GM23338 (cell line): ENCODE results near the gene MAPKAPK3. TPM values are rescaled to one million over a fixed set of nuclear protein-coding genes. Genes with fewer than 3 reads are reported as not detected.

Experiments
- ATAC-seq: fragments of 200-7000 bp; cut with Tn5 transposase; 3 replicates; pipeline ENCODE4 v1.9.1; 2020
- DNase-seq: peaks from one replicate; pipeline ENCODE4 v3.0.0-alpha.2; 2015; ENCODE audit warnings: low spot score
- H2AFZ ChIP-seq: fragments of 200-600 bp; sonication (generic); 2 replicates; pipeline ENCODE4 v1.8.0; 2016; ENCODE audit warnings: antibody characterized with exemption, mild to moderate bottlenecking, moderate library complexity
- H3F3A ChIP-seq: fragments of 200-600 bp; sonication (generic); replicated peaks from 2 replicates; pipeline ENCODE4 v1.8.0; 2017; ENCODE audit warnings: antibody characterized with exemption, mixed run types, low read depth
- H3K27ac ChIP-seq: fragments of 200-600 bp; sonication (generic); 2 replicates; pipeline ENCODE4 v1.6.1; 2016; ENCODE audit warnings: low read depth
- H3K27me3 ChIP-seq: fragments of 200-600 bp; sonication (generic); 2 replicates; pipeline ENCODE4 v1.8.0; 2016; ENCODE audit warnings: mild to moderate bottlenecking, mixed run types, moderate library complexity; ENCODE audit not compliant: insufficient read depth
- H3K36me3 ChIP-seq: fragments of 200-600 bp; sonication (generic); 2 replicates; pipeline ENCODE4 v1.8.0; 2016; ENCODE audit warnings: mild to moderate bottlenecking; ENCODE audit not compliant: insufficient read depth
- H3K4me1 ChIP-seq: fragments of 200-600 bp; sonication (generic); 2 replicates; pipeline ENCODE4 v1.8.0; 2016; ENCODE audit warnings: mild to moderate bottlenecking, moderate library complexity; ENCODE audit not compliant: insufficient read depth
- H3K4me2 ChIP-seq: fragments of 200-600 bp; sonication (generic); 2 replicates; pipeline ENCODE4 v1.7.1; 2017; ENCODE audit warnings: mixed run types
- H3K4me3 ChIP-seq: fragments of 200-600 bp; sonication (generic); 2 replicates; pipeline ENCODE4 v1.6.1; 2016; ENCODE audit warnings: mixed run types
- H3K79me2 ChIP-seq: fragments of 200-600 bp; sonication (generic); replicated peaks from 2 replicates; pipeline ENCODE4 v1.8.0; 2017; ENCODE audit warnings: mild to moderate bottlenecking; ENCODE audit not compliant: insufficient read depth
- H3K9me2 ChIP-seq: fragments of 200-600 bp; sonication (generic); 2 replicates; pipeline ENCODE4 v1.8.0; 2017; ENCODE audit not compliant: insufficient read depth
- H4K20me1 ChIP-seq: fragments of 200-600 bp; sonication (generic); replicated peaks from 2 replicates; pipeline ENCODE4 v1.8.0; 2017; ENCODE audit warnings: mild to moderate bottlenecking; ENCODE audit not compliant: insufficient read depth
- H3K27ac Mint-ChIP-seq: 2 replicates; pipeline ENCODE4 v1.8.0; 2020; ENCODE audit warnings: inconsistent platforms, mild to moderate bottlenecking, moderate library complexity, mixed read lengths
- H3K27me3 Mint-ChIP-seq: 3 replicates; pipeline ENCODE4 v1.8.0; 2022; ENCODE audit warnings: low read depth, mild to moderate bottlenecking, moderate library complexity, mixed read lengths, inconsistent platforms; ENCODE audit not compliant: insufficient read depth, poor library complexity
- H3K36me3 Mint-ChIP-seq: 3 replicates; pipeline ENCODE4 v1.8.0; 2021; ENCODE audit warnings: low read depth, mild to moderate bottlenecking, inconsistent platforms, moderate library complexity, mixed read lengths
- H3K4me1 Mint-ChIP-seq: 3 replicates; pipeline ENCODE4 v1.8.0; 2020; ENCODE audit warnings: mild to moderate bottlenecking, inconsistent platforms, mixed read lengths
- H3K4me3 Mint-ChIP-seq: 3 replicates; pipeline ENCODE4 v1.8.0; 2021; ENCODE audit warnings: moderate library complexity, mild to moderate bottlenecking, inconsistent platforms, mixed read lengths
- H3K9me3 Mint-ChIP-seq: 3 replicates; pipeline ENCODE4 v1.8.0; 2020; ENCODE audit warnings: moderate library complexity, mild to moderate bottlenecking, inconsistent platforms, mixed read lengths
- CREB1 ChIP-seq: fragments of 250-450 bp; sonication (Bioruptor Pico); IDR thresholded peaks from 2 replicates; pipeline ENCODE4 v1.5.0; 2020; ENCODE audit warnings: low read depth, mild to moderate bottlenecking, moderate library complexity
- ETS1 ChIP-seq: IDR thresholded peaks from 2 replicates; pipeline ENCODE4 v1.6.1; 2016; ENCODE audit warnings: antibody characterized with exemption
- EZH2 ChIP-seq: fragments of 200-600 bp; sonication (generic); IDR thresholded peaks from one replicate; pipeline ENCODE4 v1.8.0; 2017; ENCODE audit warnings: antibody characterized with exemption, mild to moderate bottlenecking, low read depth; ENCODE audit not compliant: unreplicated experiment
- EZH2phosphoT487 ChIP-seq: fragments of 200-600 bp; sonication (generic); IDR thresholded peaks from one replicate; pipeline ENCODE4 v1.8.1; 2018; ENCODE audit warnings: antibody characterized with exemption; ENCODE audit not compliant: unreplicated experiment
- NANOG ChIP-seq: IDR thresholded peaks from 2 replicates; pipeline ENCODE4 v1.6.1; 2016; ENCODE audit warnings: antibody characterized with exemption, borderline replicate concordance
- POLR2AphosphoS5 ChIP-seq: IDR thresholded peaks from 2 replicates; pipeline ENCODE4 v1.6.1; 2016; ENCODE audit warnings: antibody characterized with exemption, low read depth
- ZNF114 ChIP-seq: fragments of 250-450 bp; sonication (Bioruptor Pico); IDR thresholded peaks from 2 replicates; pipeline ENCODE4 v1.5.0; 2020; ENCODE audit warnings: mild to moderate bottlenecking, moderate library complexity
- ZNF462 ChIP-seq: fragments of 250-450 bp; sonication (Bioruptor Pico); IDR thresholded peaks from 2 replicates; pipeline ENCODE4 v1.5.0; 2020; ENCODE audit warnings: mild to moderate bottlenecking, moderate library complexity
- polyA plus RNA-seq: library from polyadenylated mRNA; unstranded; fragments of >200 nt; fragmentation: Nextera tagmentation; extraction: Ambion mirVana; gene quantifications from 2 replicates; pipeline ENCODE4 v1.2.1, GENCODE V29; 2016
- total RNA-seq: library from RNA; depleted of rRNA; stranded (reverse); fragments of >200 nt; shearing (Covaris generic); gene quantifications from 2 replicates; pipeline ENCODE4 v1.2.3, GENCODE V29; 2014
- TF ChIP-seq, protein P1 (sequence below), 2 experiments: fragments of 200-600 bp in 1 of 2; sonication (generic) in 1 of 2; conservative IDR thresholded peaks; 2 replicates each; pipeline versions ENCODE4 v1.5.1 to v1.6.1; 2016 to 2017; ENCODE audit warnings: antibody characterized with exemption in 2 of 2, low read depth in 2 of 2, mild to moderate bottlenecking in 2 of 2, moderate library complexity in 1 of 2
- TF ChIP-seq, protein P2 (sequence below): IDR thresholded peaks from one replicate; pipeline ENCODE4 v1.6.1; 2018; ENCODE audit warnings: antibody characterized with exemption; ENCODE audit not compliant: unreplicated experiment

MAPKAPK3 gene
- total and polyA plus RNA-seq, 2 experiments from 2014 or later, result 16.5 to 51.1 TPM

GRCh38 chr3:50577348-50577747, 39.6 kb upstream of the MAPKAPK3 start:
- no peak overlapping the region for H3K4me2 ChIP-seq

More at GRCh38 chr3:50577348-50577747, 39.6 kb upstream of the MAPKAPK3 start:
- no peaks in the 10 kb centered on the region for H3K9me3 Mint-ChIP-seq
- TF ChIP-seq EZH2 (no peak), EZH2phosphoT487 (no peak), CREB1 (CRISPR knock-in tag) (no peak), ZNF462 (CRISPR knock-in tag) (no peak), NANOG (no peak), POLR2AphosphoS5 (no peak), ETS1 (no peak), ZNF114 (no peak)
- TF ChIP-seq, protein P1, sequence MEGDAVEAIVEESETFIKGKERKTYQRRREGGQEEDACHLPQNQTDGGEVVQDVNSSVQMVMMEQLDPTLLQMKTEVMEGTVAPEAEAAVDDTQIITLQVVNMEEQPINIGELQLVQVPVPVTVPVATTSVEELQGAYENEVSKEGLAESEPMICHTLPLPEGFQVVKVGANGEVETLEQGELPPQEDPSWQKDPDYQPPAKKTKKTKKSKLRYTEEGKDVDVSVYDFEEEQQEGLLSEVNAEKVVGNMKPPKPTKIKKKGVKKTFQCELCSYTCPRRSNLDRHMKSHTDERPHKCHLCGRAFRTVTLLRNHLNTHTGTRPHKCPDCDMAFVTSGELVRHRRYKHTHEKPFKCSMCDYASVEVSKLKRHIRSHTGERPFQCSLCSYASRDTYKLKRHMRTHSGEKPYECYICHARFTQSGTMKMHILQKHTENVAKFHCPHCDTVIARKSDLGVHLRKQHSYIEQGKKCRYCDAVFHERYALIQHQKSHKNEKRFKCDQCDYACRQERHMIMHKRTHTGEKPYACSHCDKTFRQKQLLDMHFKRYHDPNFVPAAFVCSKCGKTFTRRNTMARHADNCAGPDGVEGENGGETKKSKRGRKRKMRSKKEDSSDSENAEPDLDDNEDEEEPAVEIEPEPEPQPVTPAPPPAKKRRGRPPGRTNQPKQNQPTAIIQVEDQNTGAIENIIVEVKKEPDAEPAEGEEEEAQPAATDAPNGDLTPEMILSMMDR (conservative IDR thresholded peaks at IDR 0.05; ENCODE audit: low read depth in 2 of 2), result no peak
- TF ChIP-seq, protein P2, sequence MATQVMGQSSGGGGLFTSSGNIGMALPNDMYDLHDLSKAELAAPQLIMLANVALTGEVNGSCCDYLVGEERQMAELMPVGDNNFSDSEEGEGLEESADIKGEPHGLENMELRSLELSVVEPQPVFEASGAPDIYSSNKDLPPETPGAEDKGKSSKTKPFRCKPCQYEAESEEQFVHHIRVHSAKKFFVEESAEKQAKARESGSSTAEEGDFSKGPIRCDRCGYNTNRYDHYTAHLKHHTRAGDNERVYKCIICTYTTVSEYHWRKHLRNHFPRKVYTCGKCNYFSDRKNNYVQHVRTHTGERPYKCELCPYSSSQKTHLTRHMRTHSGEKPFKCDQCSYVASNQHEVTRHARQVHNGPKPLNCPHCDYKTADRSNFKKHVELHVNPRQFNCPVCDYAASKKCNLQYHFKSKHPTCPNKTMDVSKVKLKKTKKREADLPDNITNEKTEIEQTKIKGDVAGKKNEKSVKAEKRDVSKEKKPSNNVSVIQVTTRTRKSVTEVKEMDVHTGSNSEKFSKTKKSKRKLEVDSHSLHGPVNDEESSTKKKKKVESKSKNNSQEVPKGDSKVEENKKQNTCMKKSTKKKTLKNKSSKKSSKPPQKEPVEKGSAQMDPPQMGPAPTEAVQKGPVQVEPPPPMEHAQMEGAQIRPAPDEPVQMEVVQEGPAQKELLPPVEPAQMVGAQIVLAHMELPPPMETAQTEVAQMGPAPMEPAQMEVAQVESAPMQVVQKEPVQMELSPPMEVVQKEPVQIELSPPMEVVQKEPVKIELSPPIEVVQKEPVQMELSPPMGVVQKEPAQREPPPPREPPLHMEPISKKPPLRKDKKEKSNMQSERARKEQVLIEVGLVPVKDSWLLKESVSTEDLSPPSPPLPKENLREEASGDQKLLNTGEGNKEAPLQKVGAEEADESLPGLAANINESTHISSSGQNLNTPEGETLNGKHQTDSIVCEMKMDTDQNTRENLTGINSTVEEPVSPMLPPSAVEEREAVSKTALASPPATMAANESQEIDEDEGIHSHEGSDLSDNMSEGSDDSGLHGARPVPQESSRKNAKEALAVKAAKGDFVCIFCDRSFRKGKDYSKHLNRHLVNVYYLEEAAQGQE, result no peak
- DNase-seq, result no peak
- H2AFZ ChIP-seq, result no peak overlapping the region
- ATAC-seq, result no peak
- H3K27me3 Mint-ChIP-seq, result no peaks in the 10 kb centered on the region
- no peak overlapping the region for H3K4me3 ChIP-seq
- no peaks in the 10 kb centered on the region for H3K27me3 ChIP-seq
- no peak overlapping the region for H3K27ac ChIP-seq
- no peaks in the 10 kb centered on the region for H3K9me2 ChIP-seq
- no peaks in the 10 kb centered on the region for H3K4me1 ChIP-seq
- no peaks in the 10 kb centered on the region for H3K36me3 Mint-ChIP-seq
- no peaks in the 10 kb centered on the region for H3K79me2 ChIP-seq
- no peaks in the 10 kb centered on the region for H3K36me3 ChIP-seq
- no peaks in the 10 kb centered on the region for H4K20me1 ChIP-seq
- no peak overlapping the region for H3K27ac Mint-ChIP-seq
- no peak overlapping the region for H3K4me3 Mint-ChIP-seq
- no peaks in the 10 kb centered on the region for H3F3A ChIP-seq
- H3K4me1 Mint-ChIP-seq, result no peaks in the 10 kb centered on the region
